K562 (cell line): ENCODE results near the gene UBE2S. TPM values are rescaled to one million over a fixed set of nuclear protein-coding genes. Genes with fewer than 3 reads are reported as not detected.

Experiments
- GABPA ChIP-seq: fragments of 200-800 bp; sonication (Bioruptor generic); conservative IDR thresholded peaks from 2 replicates; pipeline ENCODE4 v1.6.1; 2016; ENCODE audit warnings: low read depth, missing genetic modification characterization, missing compliant biosample characterization
- JUNB ChIP-seq: fragments of 450-650 bp; formaldehyde crosslinking; conservative IDR thresholded peaks from 2 replicates; pipeline ENCODE4 v1.4.0; 2020; ENCODE audit warnings: mild to moderate bottlenecking
- L3MBTL2 ChIP-seq: fragments of 450-650 bp; IDR thresholded peaks from 2 replicates; pipeline ENCODE4 v1.6.1; 2016; ENCODE audit warnings: mild to moderate bottlenecking, moderate library complexity
- MCM5 ChIP-seq: fragments of 450-650 bp; IDR thresholded peaks from 2 replicates; pipeline ENCODE4 v1.6.1; 2016; ENCODE audit warnings: low read depth
- NEUROD1 ChIP-seq: fragments of 150-350 bp; IDR thresholded peaks from 2 replicates; pipeline ENCODE4 v1.6.1; 2014; ENCODE audit warnings: borderline replicate concordance, low read length, low read depth; ENCODE audit not compliant: partially characterized antibody
- RCOR1 ChIP-seq, 2 experiments: IDR thresholded peaks; 2 replicates each; pipeline ENCODE4 v1.6.1; 2012; ENCODE audit warnings: low read depth in 2 of 2, low read length in 2 of 2, borderline replicate concordance in 1 of 2, improper control_type of control experiment in 1 of 2
- SLC30A9 ChIP-seq: fragments of 250-450 bp; sonication (Bioruptor Pico); IDR thresholded peaks from 2 replicates; pipeline ENCODE4 v1.8.0; 2022; ENCODE audit warnings: mild to moderate bottlenecking, moderate library complexity
- TCF7L2 ChIP-seq: fragments of 150-350 bp; IDR thresholded peaks from 2 replicates; pipeline ENCODE4 v1.6.1; 2016; ENCODE audit warnings: low read depth, mild to moderate bottlenecking, low read length, moderate library complexity
- ZNF124 ChIP-seq: sonication (generic); formaldehyde crosslinking; IDR thresholded peaks from 2 replicates; pipeline ENCODE4 v1.8.1; 2022; ENCODE audit warnings: missing genetic modification reagents
- ZNF24 ChIP-seq: fragments of 450-650 bp; IDR thresholded peaks from 2 replicates; pipeline ENCODE4 v1.6.1; 2016
- ZNF324 ChIP-seq: fragments of 250-450 bp; sonication (Bioruptor Pico); IDR thresholded peaks from 2 replicates; pipeline ENCODE4 v1.4.0; 2020; ENCODE audit warnings: mild to moderate bottlenecking
- ZNF408 ChIP-seq: fragments of 250-450 bp; sonication (Bioruptor Pico); IDR thresholded peaks from 2 replicates; pipeline ENCODE4 v1.4.0; 2020; ENCODE audit warnings: low read depth, mild to moderate bottlenecking, moderate library complexity
- ZNF583 ChIP-seq: fragments of 250-450 bp; sonication (Bioruptor Pico); IDR thresholded peaks from 2 replicates; pipeline ENCODE4 v1.4.0; 2020
- polyA plus RNA-seq, 8 experiments: library from polyadenylated mRNA; depleted of rRNA in 4 of 8; stranded (reverse) in 5 of 8; unstranded in 3 of 8; fragments of >200 nt; fragmentation: Nextera tagmentation in 2 of 8; fragmentation: Illumina TruSeq in 1 of 8; extraction: Ambion mirVana in 2 of 8; extraction: Trizol in 1 of 8; gene quantifications; 2 replicates each; pipeline versions ENCODE4 v1.2.1 to v1.2.3, GENCODE V29; 2011 to 2014; ENCODE audit warnings: inconsistent platforms in 1 of 8, missing spikeins in 1 of 8
- total RNA-seq, 7 experiments: library from RNA; depleted of rRNA in 6 of 7; stranded (reverse); fragments of >200 nt in 6 of 7; fragmentation: Illumina TruSeq in 2 of 7; extraction: Trizol in 2 of 7; gene quantifications; 2 replicates each; pipeline versions ENCODE4 v1.2.1 to v1.2.3, GENCODE V29; 2011 to 2021; ENCODE audit warnings: low replicate concordance in 1 of 7
- TF ChIP-seq, protein P1 (sequence below): fragments of 250-450 bp; sonication (Bioruptor Pico); IDR thresholded peaks from 2 replicates; pipeline ENCODE4 v1.6.1; 2021; ENCODE audit warnings: mild to moderate bottlenecking
- TF ChIP-seq, protein P2 (sequence below): sonication (generic); formaldehyde crosslinking; IDR thresholded peaks from 2 replicates; pipeline ENCODE4 v1.8.1; 2023; ENCODE audit warnings: mild to moderate bottlenecking, missing genetic modification reagents
- TF ChIP-seq, protein P3 (sequence below): fragments of 450-650 bp; IDR thresholded peaks from one replicate; pipeline ENCODE4 v1.6.1; 2018; ENCODE audit warnings: mild to moderate bottlenecking, moderate library complexity; ENCODE audit not compliant: partially characterized antibody
- TF ChIP-seq, protein P4 (sequence below): fragments of 250-450 bp; sonication (Bioruptor Pico); IDR thresholded peaks from 2 replicates; pipeline ENCODE4 v1.4.0; 2020; ENCODE audit warnings: mild to moderate bottlenecking, moderate library complexity
- TF ChIP-seq, protein P5 (sequence below): fragments of 250-450 bp; sonication (Bioruptor Pico); IDR thresholded peaks from 2 replicates; pipeline ENCODE4 v1.9.0; 2021; ENCODE audit warnings: mild to moderate bottlenecking, inconsistent platforms

The UBE2S gene
- total and polyA plus RNA-seq, 9 of the 15 experiments (the other 6 are each of a cell fraction or from before 2014, with no cell fraction given): 1.5 to 1,305 (median 157) TPM

DNA sequence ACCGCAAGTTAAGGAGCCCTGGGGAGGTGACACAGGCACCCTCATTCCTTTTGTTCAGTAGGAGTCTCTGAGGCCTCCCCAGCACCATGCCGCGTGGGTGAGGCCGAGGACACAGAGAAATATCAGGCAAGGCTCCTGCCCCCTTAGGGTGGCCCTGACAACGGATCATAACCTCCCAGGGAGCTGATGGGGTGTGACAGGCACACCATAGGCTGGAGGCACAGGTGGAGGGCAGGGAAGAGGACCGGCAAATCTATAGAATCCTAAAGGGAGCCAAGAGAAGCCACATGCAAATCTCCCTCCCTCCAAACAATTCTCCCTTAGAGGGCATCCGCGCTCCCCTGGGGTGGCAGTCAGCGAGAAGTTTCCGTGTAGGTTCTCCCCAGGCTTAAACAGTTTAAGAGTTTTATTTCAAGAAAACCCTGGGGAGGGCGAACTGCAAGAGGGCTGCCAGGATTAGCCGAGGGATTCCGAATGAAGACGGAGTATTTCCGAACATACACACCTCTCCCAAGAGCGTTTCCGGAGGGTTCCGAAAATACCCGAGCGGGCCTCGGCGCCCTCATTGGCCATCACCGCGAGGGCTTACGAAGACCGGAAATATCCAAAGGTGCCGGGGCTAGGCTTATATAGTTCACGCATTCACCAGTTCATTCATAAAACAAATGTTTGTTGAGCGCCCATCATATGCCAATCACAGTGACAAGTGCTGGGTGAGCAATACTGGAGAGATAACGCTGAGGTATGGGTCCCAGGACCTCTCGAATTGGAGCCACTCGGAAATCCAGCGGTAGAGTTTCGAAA lies 22.5 kb downstream of the UBE2S start (continued):
- TF ChIP-seq ZNF124 (CRISPR knock-in tag) (no peak), ZNF24 (no peak), ZNF583 (CRISPR knock-in tag) (no peak), L3MBTL2 (peak; percentile 64), TCF7L2 (no peak), ZNF324 (CRISPR knock-in tag) (no peak), ZNF408 (no peak), GABPA (no peak), NEUROD1 (no peak), RCOR1 (IDR thresholded peaks at IDR 0.05; ENCODE audit: borderline replicate concordance in 1 of 2, low read depth in 2 of 2, low read length in 2 of 2) (no peak), MCM5 (no peak), JUNB (CRISPR knock-in tag) (no peak), SLC30A9 (no peak)
- TF ChIP-seq, protein P1, sequence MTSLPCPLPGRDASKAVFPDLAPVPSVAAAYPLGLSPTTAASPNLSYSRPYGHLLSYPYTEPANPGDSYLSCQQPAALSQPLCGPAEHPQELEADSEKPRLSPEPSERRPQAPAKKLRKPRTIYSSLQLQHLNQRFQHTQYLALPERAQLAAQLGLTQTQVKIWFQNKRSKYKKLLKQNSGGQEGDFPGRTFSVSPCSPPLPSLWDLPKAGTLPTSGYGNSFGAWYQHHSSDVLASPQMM (CRISPR knock-in tag): no peak
- TF ChIP-seq, protein P2, sequence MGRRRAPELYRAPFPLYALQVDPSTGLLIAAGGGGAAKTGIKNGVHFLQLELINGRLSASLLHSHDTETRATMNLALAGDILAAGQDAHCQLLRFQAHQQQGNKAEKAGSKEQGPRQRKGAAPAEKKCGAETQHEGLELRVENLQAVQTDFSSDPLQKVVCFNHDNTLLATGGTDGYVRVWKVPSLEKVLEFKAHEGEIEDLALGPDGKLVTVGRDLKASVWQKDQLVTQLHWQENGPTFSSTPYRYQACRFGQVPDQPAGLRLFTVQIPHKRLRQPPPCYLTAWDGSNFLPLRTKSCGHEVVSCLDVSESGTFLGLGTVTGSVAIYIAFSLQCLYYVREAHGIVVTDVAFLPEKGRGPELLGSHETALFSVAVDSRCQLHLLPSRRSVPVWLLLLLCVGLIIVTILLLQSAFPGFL (CRISPR knock-in tag): no peak
- TF ChIP-seq, protein P3, sequence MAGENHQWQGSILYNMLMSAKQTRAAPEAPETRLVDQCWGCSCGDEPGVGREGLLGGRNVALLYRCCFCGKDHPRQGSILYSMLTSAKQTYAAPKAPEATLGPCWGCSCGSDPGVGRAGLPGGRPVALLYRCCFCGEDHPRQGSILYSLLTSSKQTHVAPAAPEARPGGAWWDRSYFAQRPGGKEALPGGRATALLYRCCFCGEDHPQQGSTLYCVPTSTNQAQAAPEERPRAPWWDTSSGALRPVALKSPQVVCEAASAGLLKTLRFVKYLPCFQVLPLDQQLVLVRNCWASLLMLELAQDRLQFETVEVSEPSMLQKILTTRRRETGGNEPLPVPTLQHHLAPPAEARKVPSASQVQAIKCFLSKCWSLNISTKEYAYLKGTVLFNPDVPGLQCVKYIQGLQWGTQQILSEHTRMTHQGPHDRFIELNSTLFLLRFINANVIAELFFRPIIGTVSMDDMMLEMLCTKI: no peak
- TF ChIP-seq, protein P4, sequence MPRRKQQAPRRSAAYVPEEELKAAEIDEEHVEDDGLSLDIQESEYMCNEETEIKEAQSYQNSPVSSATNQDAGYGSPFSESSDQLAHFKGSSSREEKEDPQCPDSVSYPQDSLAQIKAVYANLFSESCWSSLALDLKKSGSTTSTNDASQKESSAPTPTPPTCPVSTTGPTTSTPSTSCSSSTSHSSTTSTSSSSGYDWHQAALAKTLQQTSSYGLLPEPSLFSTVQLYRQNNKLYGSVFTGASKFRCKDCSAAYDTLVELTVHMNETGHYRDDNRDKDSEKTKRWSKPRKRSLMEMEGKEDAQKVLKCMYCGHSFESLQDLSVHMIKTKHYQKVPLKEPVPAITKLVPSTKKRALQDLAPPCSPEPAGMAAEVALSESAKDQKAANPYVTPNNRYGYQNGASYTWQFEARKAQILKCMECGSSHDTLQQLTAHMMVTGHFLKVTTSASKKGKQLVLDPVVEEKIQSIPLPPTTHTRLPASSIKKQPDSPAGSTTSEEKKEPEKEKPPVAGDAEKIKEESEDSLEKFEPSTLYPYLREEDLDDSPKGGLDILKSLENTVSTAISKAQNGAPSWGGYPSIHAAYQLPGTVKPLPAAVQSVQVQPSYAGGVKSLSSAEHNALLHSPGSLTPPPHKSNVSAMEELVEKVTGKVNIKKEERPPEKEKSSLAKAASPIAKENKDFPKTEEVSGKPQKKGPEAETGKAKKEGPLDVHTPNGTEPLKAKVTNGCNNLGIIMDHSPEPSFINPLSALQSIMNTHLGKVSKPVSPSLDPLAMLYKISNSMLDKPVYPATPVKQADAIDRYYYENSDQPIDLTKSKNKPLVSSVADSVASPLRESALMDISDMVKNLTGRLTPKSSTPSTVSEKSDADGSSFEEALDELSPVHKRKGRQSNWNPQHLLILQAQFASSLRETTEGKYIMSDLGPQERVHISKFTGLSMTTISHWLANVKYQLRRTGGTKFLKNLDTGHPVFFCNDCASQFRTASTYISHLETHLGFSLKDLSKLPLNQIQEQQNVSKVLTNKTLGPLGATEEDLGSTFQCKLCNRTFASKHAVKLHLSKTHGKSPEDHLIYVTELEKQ (CRISPR knock-in tag): no peak
- TF ChIP-seq, protein P5, sequence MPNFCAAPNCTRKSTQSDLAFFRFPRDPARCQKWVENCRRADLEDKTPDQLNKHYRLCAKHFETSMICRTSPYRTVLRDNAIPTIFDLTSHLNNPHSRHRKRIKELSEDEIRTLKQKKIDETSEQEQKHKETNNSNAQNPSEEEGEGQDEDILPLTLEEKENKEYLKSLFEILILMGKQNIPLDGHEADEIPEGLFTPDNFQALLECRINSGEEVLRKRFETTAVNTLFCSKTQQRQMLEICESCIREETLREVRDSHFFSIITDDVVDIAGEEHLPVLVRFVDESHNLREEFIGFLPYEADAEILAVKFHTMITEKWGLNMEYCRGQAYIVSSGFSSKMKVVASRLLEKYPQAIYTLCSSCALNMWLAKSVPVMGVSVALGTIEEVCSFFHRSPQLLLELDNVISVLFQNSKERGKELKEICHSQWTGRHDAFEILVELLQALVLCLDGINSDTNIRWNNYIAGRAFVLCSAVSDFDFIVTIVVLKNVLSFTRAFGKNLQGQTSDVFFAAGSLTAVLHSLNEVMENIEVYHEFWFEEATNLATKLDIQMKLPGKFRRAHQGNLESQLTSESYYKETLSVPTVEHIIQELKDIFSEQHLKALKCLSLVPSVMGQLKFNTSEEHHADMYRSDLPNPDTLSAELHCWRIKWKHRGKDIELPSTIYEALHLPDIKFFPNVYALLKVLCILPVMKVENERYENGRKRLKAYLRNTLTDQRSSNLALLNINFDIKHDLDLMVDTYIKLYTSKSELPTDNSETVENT (CRISPR knock-in tag): 0 out of 2 replicates have a peak, but pooled peaks have one; percentile 6
